ENCODE results near the gene OR4B1.

DNA sequence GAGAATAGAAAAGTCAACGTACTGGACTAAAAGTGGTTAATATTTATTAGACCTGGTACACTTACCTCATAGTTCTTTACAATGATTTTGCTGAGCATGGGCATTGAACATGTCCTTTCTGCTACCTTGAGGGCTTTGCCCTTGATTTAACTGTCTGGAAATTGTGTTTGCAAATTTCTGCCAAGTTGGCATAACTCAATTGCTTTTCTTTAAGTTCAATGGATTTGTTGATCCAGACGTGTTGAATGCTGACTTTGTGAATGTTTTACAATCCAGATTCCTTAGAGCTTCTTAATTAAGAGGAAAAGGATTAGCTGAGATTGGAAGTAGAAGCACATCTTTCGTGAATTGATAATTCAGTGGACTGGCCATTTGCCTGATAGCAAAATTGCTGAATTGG lies 21.1 kb downstream of the OR4B1 start:
- TF ChIP-seq, protein P1, sequence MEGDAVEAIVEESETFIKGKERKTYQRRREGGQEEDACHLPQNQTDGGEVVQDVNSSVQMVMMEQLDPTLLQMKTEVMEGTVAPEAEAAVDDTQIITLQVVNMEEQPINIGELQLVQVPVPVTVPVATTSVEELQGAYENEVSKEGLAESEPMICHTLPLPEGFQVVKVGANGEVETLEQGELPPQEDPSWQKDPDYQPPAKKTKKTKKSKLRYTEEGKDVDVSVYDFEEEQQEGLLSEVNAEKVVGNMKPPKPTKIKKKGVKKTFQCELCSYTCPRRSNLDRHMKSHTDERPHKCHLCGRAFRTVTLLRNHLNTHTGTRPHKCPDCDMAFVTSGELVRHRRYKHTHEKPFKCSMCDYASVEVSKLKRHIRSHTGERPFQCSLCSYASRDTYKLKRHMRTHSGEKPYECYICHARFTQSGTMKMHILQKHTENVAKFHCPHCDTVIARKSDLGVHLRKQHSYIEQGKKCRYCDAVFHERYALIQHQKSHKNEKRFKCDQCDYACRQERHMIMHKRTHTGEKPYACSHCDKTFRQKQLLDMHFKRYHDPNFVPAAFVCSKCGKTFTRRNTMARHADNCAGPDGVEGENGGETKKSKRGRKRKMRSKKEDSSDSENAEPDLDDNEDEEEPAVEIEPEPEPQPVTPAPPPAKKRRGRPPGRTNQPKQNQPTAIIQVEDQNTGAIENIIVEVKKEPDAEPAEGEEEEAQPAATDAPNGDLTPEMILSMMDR (IDR thresholded peaks at IDR 0.05) = no peak
- no peak for TF ChIP-seq POLR2A (IDR thresholded peaks at IDR 0.05; ENCODE audit: low read depth)
- TF ChIP-seq POLR2AphosphoS5 (IDR thresholded peaks at IDR 0.05) = no peak
- TF ChIP-seq EP300 (IDR thresholded peaks at IDR 0.05) = no peak
